Left cardiac atrium (tissue), 4 donors: Measurements from ENCODE around the gene AOPEP. TPM values are rescaled to one million over a fixed set of nuclear protein-coding genes. Genes with fewer than 3 reads are reported as not detected.
"Not testable (repeated sequence)": the region's sequence is repeated elsewhere in the genome, so short reads cannot be mapped to it uniquely, and the experiment has no call there.

Experiments used
- ATAC-seq, 2 donors: fragments of 200-7000 bp; cut with Tn5 transposase; one replicate each; pipeline ENCODE4 v1.9.1; 2020; ENCODE audit warnings: mild to moderate bottlenecking in 2 of 2, moderate library complexity in 2 of 2
- DNase-seq: peaks from one replicate; pipeline ENCODE4 v3.0.0-alpha.2; 2020
- intact Hi-C, 2 donors: fragments of 100-400 bp; cut with DNase I; formaldehyde crosslinking; loops; one replicate each; pipeline versions ENCODE4 v1.14.1 to v1.15.1; 2022 to 2023
- total RNA-seq, 2 donors: library from RNA; stranded (reverse); fragmentation: NEBNext Ultra II Directional; extraction: Animal tissue kit (Norgen Biotek cat#: 25700); gene quantifications; one replicate each; pipeline ENCODE4 v1.2.1, GENCODE V29; 2021
- donor health status: DM: no; HTN: yes; CAD: no.
- donor health status: DM: no; HTN: yes; CAD: no; lungs with severe emphysema.
- donor health status: DM: yes; HTN: yes; CAD: no.
- donor health status: Dilated cardiomyopathy.

AOPEP gene
- total RNA-seq, 2 donors from 2014 or later = 128 to 132 TPM

GRCh38 chr9:94948567-94949235 is 222.2 kb downstream of the AOPEP start:
- intact Hi-C loops = no loop called here
- DNase-seq = no peak
- no peak for ATAC-seq

DNA sequence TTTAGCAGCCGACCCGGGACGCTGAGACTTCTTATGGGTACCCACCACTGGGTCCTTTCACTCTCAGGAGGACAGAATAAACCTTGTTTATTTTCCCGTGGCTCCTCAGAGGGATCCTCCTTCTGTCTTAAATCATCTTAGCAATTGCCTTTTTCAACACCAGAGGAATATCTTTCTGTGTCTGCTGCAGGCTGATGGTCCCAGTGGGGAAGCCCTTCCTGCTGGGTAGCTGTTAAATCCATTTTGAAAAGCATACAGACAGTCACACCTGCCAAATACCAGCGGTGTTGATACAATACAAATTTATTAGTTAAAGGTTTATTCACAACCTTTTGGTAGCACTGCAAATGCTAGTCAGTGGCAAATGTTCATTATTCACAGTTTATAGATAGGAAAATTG is 222.9 kb downstream of the AOPEP start:
- DNase-seq (no peak), ATAC-seq (no peak)
- intact Hi-C loops = no loop called here

DNA sequence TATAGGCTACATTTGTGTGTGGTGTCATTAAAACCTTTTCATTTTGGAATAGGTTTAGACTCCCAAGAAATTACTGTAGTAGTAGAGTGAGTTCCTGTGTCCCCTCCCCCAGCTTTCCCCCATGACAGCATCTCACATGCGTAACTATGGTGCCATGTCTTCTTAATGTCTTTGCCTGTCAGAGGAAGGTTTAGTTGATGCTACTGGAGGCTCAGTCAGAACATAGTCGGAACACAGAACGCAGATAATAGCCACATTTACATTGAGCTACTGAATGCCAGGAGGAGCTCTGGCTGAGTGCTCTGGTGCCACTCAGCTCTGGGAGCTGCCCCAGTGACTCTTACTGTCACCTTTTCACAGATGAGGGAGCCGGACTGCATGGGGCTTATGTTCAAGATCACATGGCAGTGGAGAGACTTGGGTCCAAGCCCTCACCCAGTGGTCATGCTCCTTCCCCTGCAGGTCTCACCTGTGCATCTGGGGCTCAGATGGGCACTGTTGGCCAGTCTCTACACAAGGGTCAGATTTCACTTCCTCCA is 223.6 kb downstream of the AOPEP start:
- DNase-seq (no peak), ATAC-seq (no peak)
- intact Hi-C loops = loop anchor here (5.0 to 10.0 kb wide), 2 partner anchors 52 to 55 kb away; no protein-coding TSS in a partner anchor

DNA sequence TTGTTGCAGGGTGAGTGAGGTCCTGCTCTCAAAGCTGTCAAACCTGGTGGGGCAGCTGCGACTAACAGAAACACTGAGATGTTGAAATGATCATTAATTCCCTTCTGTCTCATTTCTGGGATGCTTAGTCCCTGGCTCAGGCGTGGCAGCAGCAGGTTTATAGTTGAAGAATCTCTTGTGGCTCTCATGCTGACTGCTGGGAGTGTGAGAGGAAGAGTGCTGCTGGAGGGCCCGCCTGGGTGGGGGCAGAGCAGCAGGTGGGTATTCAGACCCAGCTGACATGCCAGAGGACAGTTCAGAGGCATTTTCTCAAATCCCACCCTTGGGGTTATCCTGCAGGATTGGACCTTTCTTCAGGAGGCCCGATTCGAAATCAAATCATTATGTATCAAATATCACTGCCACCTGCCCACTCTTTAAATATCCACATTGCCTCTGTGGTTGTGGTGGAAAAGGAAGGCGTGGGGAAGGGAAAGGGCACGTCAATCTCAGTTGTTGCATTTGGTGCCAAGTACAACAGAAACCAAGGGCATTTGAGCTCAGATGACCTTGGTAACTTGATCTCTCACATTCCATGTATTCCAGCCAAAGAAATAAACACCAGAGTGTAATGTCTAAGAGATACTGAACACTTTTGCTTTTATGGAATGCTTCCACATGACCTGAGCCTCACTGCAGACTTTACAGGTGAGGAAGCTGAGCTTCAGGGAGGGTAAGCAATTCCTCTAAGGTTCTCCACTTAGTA is 224.3 kb downstream of the AOPEP start:
- ATAC-seq (peak; percentile 74 to 77), DNase-seq (no peak)
- intact Hi-C loops = loop anchor here (5.0 to 10.0 kb wide), 2 partner anchors 52 to 54 kb away; no protein-coding TSS in a partner anchor

- peak; percentile 20 to 29 for ATAC-seq
These were observed 225.0 kb downstream of the AOPEP start for GRCh38 chr9:94951324-94952135.

GRCh38 chr9:94952565-94953373 is 226.3 kb downstream of the AOPEP start:
- DNase-seq (peak; percentile 39), ATAC-seq (peak; percentile 53 to 58)
- intact Hi-C loops = loop anchor here (5.0 to 10.0 kb wide), 2 partner anchors 50 to 52 kb away; no protein-coding TSS in a partner anchor

More at GRCh38 chr9:94951324-94952135, 225.0 kb downstream of the AOPEP start:
- intact Hi-C loops = loop anchor here (5.0 to 10.0 kb wide), 2 partner anchors 51 to 53 kb away; no protein-coding TSS in a partner anchor
- no peak for DNase-seq

DNA sequence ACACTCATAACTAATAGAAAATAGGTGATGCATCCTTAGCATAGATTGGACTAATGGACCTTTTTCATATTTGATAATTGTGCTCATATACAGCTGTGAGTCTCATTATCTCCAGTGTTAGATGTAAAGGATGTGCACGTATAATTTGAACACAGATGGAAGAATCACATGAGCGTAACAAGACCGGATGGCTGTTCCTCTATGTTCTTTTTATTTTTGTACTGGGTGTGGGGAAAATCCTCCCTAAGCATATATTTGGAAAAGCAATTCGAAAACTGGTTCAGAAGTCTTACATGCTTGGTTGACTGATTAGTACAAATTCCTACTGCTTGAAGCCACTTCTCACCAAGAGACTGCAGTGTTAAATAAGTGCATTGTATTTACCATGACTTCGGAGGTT is 230.2 kb downstream of the AOPEP start:
- intact Hi-C loops = loop anchor here in 1 of 2 donors (10.0 kb wide), 1 partner anchor 48 kb away; no protein-coding TSS in a partner anchor
- ATAC-seq (no peak), DNase-seq (no peak)

DNA sequence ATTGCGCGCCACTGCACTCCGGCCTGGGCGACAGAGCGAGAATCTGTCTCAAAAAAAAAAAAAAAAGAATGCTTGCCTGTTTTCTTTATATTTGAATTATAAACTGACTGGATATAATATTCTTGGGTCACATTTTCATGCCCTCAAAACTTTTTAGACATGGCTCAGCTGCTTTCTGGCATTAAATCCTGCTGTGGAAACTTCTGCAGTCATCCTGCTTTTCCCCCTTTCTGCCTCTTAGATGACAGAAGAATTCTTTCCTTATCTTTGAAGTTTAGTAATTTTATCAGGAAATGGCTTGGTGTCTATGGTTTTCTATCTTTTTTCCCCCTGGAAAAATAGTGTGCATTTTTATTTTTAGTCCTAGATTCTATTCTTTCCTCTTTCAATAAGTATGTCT is 234.5 kb downstream of the AOPEP start:
- intact Hi-C loops = no loop called here
- ATAC-seq = no peak
- DNase-seq = no peak

- intact Hi-C loops = no loop called here
- no peak for ATAC-seq
- DNase-seq = no peak
These were observed 235.4 kb downstream of the AOPEP start for GRCh38 chr9:94961870-94962269.

GRCh38 chr9:94965631-94966030 is 239.1 kb downstream of the AOPEP start:
- ATAC-seq, intact Hi-C loops, DNase-seq: not testable (repeated sequence)

GRCh38 chr9:94966046-94966445 is 239.5 kb downstream of the AOPEP start:
- DNase-seq, intact Hi-C loops, ATAC-seq: not testable (repeated sequence)

GRCh38 chr9:94967482-94967881 is 241.0 kb downstream of the AOPEP start:
- ATAC-seq (no peak), DNase-seq (no peak)
- intact Hi-C loops = no loop called here

DNA sequence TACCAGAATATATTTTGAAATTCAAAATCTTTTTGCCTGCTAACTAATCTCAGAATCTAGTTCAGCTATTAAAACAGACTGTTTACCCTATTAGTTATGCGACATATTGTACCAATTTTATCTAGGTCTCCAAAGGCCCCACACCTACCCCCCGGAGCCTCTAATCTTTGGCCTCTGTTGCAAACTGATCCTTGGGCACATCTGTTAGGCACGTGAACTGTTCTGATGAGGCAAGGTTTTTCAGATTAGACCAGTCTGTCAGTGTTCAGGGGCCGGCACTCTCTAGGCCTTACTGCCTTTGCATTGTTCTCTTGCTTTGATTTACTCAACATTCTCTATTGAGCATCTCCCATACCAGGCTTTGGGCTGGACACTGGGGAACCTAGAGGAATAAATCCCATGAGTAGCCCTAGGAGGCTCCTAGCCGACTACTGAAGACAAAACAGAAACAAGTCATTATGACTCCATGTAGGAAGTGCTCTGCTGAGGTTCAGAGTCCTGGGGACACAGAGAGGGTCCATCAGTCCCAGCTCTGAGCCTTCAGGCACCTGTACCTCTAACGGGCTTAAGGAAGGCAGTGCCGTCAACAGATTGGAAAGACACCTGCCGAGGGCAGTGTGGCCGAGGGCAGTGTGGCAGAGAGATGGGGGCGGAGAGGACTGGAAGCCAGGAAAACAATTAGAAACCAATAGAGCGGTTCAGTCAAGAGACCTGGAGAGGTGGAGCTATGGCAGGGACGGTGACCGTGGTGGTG is 245.1 kb downstream of the AOPEP start:
- ATAC-seq = no peak
- DNase-seq = no peak
- intact Hi-C loops = loop anchor here in 1 of 2 donors (2.0 kb wide), 1 partner anchor 21 kb away; no protein-coding TSS in a partner anchor

GRCh38 chr9:94973451-94973941 is 247.0 kb downstream of the AOPEP start:
- DNase-seq = no peak
- intact Hi-C loops = loop anchor here in 1 of 2 donors (2.0 kb wide), 1 partner anchor 19 kb away; no protein-coding TSS in a partner anchor
- ATAC-seq = peak; percentile 40 to 53

GRCh38 chr9:94974154-94974879 is 247.8 kb downstream of the AOPEP start:
- ATAC-seq = peak in 1 of 2 donors; percentile 11
- intact Hi-C loops = no loop called here
- no peak for DNase-seq

GRCh38 chr9:94975480-94975879 is 249.0 kb downstream of the AOPEP start:
- intact Hi-C loops = no loop called here
- ATAC-seq (no peak), DNase-seq (no peak)

DNA sequence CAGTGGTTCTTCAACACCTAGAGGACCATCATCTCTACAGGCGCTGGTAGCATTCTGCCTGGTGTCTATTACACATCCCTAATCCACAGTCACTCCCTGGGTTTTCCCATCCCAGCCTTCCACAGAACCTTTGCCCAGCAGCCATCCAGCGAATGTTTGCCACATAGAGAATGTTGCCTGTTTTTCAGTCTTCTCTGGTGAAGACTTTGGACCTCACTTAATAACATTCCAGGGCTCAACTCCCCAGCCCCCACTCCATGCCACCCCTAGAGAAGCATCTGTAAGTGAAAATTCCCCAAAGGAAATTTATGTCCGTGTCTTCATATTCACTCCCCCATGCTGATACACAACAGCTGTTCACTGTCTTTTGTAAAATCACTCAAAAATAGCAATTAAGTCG is 249.6 kb downstream of the AOPEP start:
- intact Hi-C loops = no loop called here
- no peak for DNase-seq

More for the DNA sequence above, 249.6 kb downstream of the AOPEP start:
- no peak for ATAC-seq
